ENCODE measurements around the gene OR4M1. TPM values are rescaled to one million over a fixed set of nuclear protein-coding genes. Genes with fewer than 3 reads are reported as not detected.

Gene OR4M1
- not detected in 5 replicates for total RNA-seq (2022; extraction: Qiagen RNA extraction)

GRCh38 chr14:19773204-19773603, at the start of gene OR4M1:
Gene OR4M1 (plus strand): TSS chr14:19773504. CDS start chr14:19780323, 6,819 bp downstream.

GRCh38 chr14:19743256-19743655, 30.0 kb upstream of the OR4M1 start, which contains the start of gene OR4Q3:
Gene OR4Q3 (plus strand): TSS chr14:19743571.

GRCh38 chr14:19803470-19803869, 30.2 kb downstream of the OR4M1 start, which contains the start of gene OR4N2:
Gene OR4N2 (plus strand): TSS chr14:19803770. CDS start chr14:19827449, 23,679 bp downstream.

Other genes starting within 250 kb of the OR4M1 start
- gene OR11H2, start 59.6 kb upstream of the OR4M1 start, total RNA-seq (2022; extraction: Qiagen RNA extraction): not detected in 5 replicates
- not detected in 5 replicates for gene OR4Q3, start 29.9 kb upstream of the OR4M1 start, total RNA-seq (2022; extraction: Qiagen RNA extraction)
- not detected in 5 replicates for gene OR4N2, start 30.3 kb downstream of the OR4M1 start, total RNA-seq (2022; extraction: Qiagen RNA extraction)
- not detected in 5 replicates for gene OR4K2, start 101.6 kb downstream of the OR4M1 start, total RNA-seq (2022; extraction: Qiagen RNA extraction)
- not detected in 5 replicates for gene OR4K5, start 147.1 kb downstream of the OR4M1 start, total RNA-seq (2022; extraction: Qiagen RNA extraction)
- gene OR4K1, start 157.4 kb downstream of the OR4M1 start, total RNA-seq (2022; extraction: Qiagen RNA extraction): not detected in 5 replicates
- gene OR4K15, start 202.1 kb downstream of the OR4M1 start, total RNA-seq (2022; extraction: Qiagen RNA extraction): not detected in 5 replicates
- not detected in 5 replicates for gene OR4Q2, start 228.7 kb downstream of the OR4M1 start, total RNA-seq (2022; extraction: Qiagen RNA extraction)
- gene OR4K14, start 245.8 kb downstream of the OR4M1 start, total RNA-seq (2022; extraction: Qiagen RNA extraction): not detected in 5 replicates